Muscle layer of duodenum (tissue), 2 donors: ENCODE data around the gene HERC2.

Source experiments
- H3K27ac ChIP-seq: one replicate; pipeline ENCODE4 v1.7.0; 2013; ENCODE audit warnings: mild to moderate bottlenecking, low read length
- H3K27me3 ChIP-seq: one replicate; pipeline ENCODE4 v1.7.0; 2013; ENCODE audit warnings: low read depth, mild to moderate bottlenecking, control low read depth, low read length
- H3K36me3 ChIP-seq, 2 donors: one replicate each; pipeline ENCODE4 v1.7.0; 2013; ENCODE audit warnings: low read length in 2 of 2, control low read depth in 1 of 2, mild to moderate bottlenecking in 1 of 2; ENCODE audit not compliant: insufficient read depth in 2 of 2, control insufficient read depth in 1 of 2
- H3K4me1 ChIP-seq, 2 donors: one replicate each; pipeline ENCODE4 v1.7.0; 2013; ENCODE audit warnings: low read length in 2 of 2, mild to moderate bottlenecking in 2 of 2, control low read depth in 1 of 2, moderate library complexity in 1 of 2; ENCODE audit not compliant: insufficient read depth in 2 of 2, control insufficient read depth in 1 of 2
- H3K4me3 ChIP-seq, 2 donors: one replicate each; pipeline ENCODE4 v1.7.0; 2013; ENCODE audit warnings: low read length in 2 of 2, low read depth in 1 of 2, mild to moderate bottlenecking in 1 of 2
- H3K9me3 ChIP-seq, 2 donors: one replicate each; pipeline ENCODE4 v1.7.0; 2013; ENCODE audit warnings: low read length in 2 of 2, control low read depth in 1 of 2, mild to moderate bottlenecking in 1 of 2; ENCODE audit not compliant: control insufficient read depth in 1 of 2
- donor health status: healthy.

The HERC2 gene

DNA sequence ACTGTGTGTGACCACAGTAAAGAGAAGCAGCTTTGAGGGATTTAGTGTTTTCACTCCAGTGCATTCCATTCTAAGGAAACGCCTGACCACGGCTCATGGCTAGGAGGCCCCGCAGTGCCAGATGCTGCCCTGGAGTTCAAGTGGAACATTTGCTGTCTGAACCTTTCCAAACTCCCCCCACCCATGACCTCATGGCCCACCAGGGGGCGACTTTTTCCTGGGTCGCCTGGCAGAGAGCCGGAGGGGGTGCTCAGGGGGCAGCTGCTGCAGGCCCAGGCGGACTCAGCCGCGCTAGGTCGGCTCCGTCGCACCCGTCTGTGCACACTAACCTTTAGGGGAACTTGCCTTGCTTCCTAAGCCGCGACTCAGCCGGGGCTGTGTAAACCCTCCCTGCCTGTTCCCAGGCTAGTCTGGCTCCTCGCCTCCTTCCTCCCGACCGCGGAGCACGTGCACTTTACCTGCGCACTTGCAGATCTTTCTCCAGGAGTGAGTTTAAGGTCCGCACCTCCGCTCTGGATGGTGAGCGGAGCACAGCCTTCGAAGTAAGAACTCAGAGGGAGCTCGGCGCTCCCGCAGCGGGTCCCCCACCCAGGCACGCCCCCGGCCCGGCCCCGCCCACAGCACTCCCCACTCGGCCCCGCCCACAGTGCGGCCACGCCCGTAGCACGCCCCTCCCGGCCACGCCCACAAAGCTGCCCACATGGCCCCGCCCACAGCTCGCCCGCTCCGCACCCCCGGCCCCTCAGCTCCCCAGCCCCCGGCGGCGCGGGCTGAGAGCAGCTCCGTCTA, 223.0 kb downstream of the HERC2 start, which contains the start of gene OCA2:
Gene OCA2, minus strand, starts transcription at position 550 of the 789 bp plus-strand sequence. CDS start 17,441 bp downstream, outside the sequence.
- Histone ChIP-seq H3K4me1 (peaks cover 0 to 42% of the 10 kb centered on the region in 2 donors), H3K9me3 (no peaks in the 10 kb centered on the region), H3K4me3 (no peak within 1 kb of the TSS), H3K36me3 (no peaks in the 10 kb centered on the region), H3K27me3 (peaks cover 53% of the 10 kb centered on the region), H3K27ac (no peak within 1 kb of the TSS)

DNA sequence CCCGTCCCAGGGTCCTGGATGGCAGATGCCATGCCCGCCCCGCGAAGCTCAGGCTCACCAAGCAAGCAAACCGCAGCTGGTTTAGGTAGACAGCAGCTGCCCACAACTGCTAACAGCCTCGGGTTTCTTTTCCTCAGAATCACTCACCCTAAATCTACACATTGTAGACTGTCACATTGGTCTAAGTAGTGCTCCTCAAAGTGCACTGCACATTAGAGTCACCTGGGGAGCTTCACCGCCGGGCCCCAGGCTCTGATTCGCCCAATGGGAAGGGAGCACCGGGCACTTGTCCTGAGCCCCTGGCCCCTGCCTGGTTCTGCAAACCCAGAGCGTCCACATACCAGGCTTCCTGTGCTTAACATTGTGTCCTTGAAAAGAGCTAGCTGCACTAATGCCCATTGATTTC, 223.6 kb downstream of the HERC2 start:
- no peak overlapping the region for H3K27ac ChIP-seq
- peaks cover 0 to 42% of the 10 kb centered on the region in 2 donors for H3K4me1 ChIP-seq
- peaks cover 57% of the 10 kb centered on the region for H3K27me3 ChIP-seq
- H3K4me3 ChIP-seq = no peak overlapping the region
- no peaks in the 10 kb centered on the region for H3K9me3 ChIP-seq
- no peaks in the 10 kb centered on the region for H3K36me3 ChIP-seq

DNA sequence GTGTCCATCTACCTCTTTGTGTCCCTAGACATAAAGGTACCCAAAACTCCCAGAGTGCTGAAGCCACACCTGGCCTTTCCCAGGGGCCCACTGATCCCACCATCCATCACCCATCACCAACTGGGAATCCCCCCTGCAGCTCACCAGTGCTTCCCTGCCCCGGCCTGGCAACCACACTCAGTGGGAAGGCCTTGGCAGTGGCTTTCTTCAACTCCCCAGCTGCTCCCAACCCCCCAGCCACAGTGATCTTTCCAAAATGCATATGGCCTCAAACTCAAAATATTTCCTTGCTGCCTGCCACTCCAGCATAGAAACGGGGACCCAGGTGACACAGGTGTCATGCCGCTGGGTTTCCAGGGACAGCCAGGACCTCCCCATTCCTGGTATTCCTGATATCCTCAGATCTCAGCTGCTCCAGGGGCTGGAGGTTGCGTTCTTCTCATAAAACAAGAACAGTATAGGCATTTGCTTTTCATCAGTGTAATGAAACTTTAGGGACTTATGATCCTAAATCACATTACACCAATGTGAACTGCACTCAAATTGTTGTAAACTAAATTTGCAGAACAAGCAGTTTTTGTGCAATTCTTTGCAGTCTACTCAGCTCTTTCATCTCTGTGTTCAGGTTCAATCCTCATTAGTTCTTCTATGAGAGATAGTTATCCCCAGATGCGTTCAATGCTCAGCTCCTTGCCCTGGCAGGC, 224.2 kb downstream of the HERC2 start:
- no peaks in the 10 kb centered on the region for H3K9me3 ChIP-seq
- no peak overlapping the region for H3K4me3 ChIP-seq
- H3K27me3 ChIP-seq = peaks cover 57% of the 10 kb centered on the region
- no peak overlapping the region for H3K27ac ChIP-seq
- H3K4me1 ChIP-seq = peaks cover 0 to 42% of the 10 kb centered on the region in 2 donors
- no peaks in the 10 kb centered on the region for H3K36me3 ChIP-seq

DNA sequence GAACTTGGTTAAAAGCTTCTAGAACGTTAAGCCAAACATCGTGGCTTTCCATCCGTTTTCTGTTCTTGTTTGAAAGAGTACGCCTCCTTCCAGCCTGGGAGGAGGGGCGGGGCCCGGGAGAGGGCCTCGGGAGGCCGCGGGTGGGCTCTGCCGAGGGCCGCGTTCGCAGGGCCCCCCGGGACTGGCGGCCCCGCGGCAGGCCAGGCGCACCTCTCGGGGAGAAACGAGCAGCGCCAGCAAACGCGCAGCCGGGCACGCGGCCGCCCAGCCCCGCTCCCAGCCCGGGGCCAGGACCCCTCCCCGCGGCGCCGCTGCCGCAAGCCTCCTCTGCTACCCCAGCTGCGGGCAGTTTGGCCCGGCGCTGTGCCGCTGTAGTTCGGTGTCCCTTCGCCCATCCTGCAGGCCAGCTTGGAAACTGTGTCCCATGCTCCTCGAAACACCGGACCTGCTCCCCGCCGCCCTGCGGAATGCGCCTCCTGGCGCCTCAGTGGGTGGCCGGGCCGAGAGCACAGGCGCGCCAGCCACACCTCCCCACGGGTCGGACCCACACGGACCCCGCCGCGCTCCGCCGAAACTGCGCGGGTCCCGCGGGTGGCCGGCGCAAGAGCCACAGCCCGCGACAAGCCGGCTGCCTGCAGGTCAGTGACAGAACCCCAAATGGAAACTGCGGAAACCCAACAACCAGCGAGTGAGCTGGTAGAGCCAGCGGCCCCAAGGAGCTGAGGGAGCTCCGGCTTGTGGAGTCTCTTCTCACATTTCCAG, 225.1 kb downstream of the HERC2 start:
- H3K27ac ChIP-seq = no peak overlapping the region
- no peaks in the 10 kb centered on the region for H3K36me3 ChIP-seq
- peaks cover 0 to 42% of the 10 kb centered on the region in 2 donors for H3K4me1 ChIP-seq
- peak overlapping the region; percentile 61 to 78 for H3K4me3 ChIP-seq
- no peaks in the 10 kb centered on the region for H3K9me3 ChIP-seq
- H3K27me3 ChIP-seq = peaks cover 57% of the 10 kb centered on the region

DNA sequence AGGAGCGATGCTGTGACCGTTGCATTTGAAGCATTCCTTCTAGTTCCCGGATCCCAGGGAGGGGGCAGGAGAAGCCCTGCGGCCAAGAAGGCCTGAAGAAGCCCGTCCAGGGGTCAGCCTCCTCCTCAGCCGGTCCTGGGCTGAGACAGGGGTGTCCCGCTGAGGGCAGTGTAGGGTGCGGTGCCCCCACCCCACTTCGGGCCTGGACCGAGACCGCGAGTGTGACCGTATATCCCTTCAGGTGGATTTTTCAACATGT, 225.6 kb downstream of the HERC2 start:
- Histone ChIP-seq H3K36me3 (no peaks in the 10 kb centered on the region), H3K9me3 (peaks cover 0 to 5% of the 10 kb centered on the region in 2 donors), H3K4me3 (peak overlapping the region; percentile 61 to 78), H3K27me3 (peaks cover 55% of the 10 kb centered on the region), H3K27ac (no peak overlapping the region), H3K4me1 (peaks cover 0 to 42% of the 10 kb centered on the region in 2 donors)

DNA sequence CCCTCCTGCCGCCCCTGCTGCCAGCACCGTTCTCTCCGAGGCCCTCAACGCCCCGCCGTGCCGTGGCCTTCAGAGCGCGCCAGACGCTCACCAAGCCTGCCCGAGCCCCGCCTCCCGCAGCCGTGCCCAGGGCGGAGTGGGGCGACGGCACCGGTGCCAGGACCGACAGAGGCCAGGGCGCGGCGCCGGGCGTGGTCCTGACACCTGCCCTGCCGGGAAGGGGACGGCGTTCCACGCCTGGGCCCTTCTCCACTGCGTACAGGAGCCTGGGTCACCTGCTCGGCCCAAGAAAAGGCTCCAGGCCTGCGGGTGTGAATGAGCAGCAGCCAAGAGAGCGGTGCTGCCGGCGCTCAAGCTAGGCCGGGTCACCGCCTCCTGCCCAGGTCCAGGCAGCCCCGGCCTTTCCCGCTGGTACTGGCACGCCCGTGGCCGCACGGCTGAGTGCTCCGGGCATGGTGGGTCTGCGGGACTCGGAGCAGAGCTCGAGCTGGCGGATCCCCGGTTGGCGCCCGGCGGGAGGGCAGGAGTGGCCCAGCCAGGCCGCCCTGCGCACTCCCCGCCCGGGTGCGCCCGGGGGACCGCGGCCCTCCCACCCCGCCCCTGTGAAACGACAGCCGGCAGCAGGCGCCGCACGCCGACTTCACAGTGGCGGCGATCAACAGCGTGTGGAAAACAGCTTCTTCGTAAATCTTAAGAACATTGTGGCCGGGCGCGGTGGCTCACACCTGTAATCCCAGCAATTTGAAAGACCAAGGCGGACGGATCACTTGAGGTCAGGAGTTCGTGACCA, 227.1 kb downstream of the HERC2 start:
- peaks cover 41% of the 10 kb centered on the region for H3K27me3 ChIP-seq
- H3K36me3 ChIP-seq = no peaks in the 10 kb centered on the region
- peaks cover 0 to 42% of the 10 kb centered on the region in 2 donors for H3K4me1 ChIP-seq
- H3K4me3 ChIP-seq = peak overlapping the region; percentile 61 to 78
- H3K9me3 ChIP-seq = peaks cover 7 to 8% of the 10 kb centered on the region in 2 donors
- no peak overlapping the region for H3K27ac ChIP-seq

DNA sequence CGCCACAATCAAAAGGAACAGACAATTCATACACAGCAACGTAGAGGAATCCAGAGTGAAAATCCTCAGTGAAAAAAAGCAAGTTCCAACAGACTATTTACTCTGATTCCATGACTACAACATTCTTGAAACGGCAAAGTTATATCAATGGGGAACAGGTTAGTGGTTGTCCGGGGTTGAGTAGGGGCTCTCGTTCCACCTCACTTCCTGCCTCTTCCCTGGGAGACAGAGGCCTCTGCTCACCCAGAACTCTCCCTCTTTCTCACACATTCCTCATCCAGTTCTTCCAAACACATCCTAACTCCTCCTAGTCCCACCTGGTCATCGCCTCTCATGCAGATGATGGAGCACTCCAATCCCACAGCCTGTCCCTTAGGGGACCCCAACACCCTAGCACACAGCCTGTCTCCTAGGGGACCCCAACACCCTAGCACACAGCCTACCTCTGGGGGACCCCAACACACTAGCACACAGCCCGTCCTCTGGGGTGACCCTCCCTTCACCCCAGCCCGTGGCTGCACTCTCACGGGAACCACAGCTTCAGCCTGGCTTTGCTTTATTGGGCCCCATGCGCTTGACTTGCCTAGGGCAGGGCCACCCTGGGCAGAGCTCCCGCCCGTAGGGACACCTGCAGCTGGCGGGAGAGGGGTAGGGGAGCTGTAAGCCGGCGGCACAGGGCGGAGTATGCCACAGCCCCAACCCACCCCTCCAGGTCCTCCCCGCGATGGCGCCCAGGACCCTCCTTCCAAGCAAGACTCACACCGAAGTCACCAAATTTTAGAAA, 228.0 kb downstream of the HERC2 start:
- Histone ChIP-seq H3K27me3 (peaks cover 35% of the 10 kb centered on the region), H3K4me1 (peaks cover 0 to 36% of the 10 kb centered on the region in 2 donors), H3K36me3 (no peaks in the 10 kb centered on the region), H3K27ac (no peak overlapping the region), H3K4me3 (peak overlapping the region in 1 of 2 donors; percentile 78), H3K9me3 (peaks cover 7 to 8% of the 10 kb centered on the region in 2 donors)

DNA sequence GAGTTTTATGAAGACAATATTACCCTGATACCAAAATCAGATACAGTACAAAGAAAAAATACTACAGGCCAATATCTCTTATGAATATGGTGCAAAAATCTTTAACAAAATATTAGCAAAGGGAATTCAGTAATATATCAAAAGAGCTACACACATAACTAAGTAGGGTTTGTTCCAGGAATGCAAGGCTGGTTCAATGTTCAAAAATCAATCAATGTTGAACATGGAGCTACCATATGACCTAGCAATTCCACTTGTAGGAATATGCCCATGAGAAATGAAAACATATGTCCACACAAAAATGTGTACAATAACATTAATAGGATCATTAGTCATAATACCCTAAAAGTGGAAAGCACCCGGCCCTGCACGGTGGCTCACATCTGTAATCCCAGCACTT, 230.7 kb downstream of the HERC2 start:
- Histone ChIP-seq H3K36me3 (no peaks in the 10 kb centered on the region), H3K4me3 (no peak overlapping the region), H3K27ac (no peak overlapping the region), H3K4me1 (peaks cover 0 to 21% of the 10 kb centered on the region in 2 donors), H3K27me3 (peaks cover 15% of the 10 kb centered on the region), H3K9me3 (peaks cover 7 to 8% of the 10 kb centered on the region in 2 donors)

DNA sequence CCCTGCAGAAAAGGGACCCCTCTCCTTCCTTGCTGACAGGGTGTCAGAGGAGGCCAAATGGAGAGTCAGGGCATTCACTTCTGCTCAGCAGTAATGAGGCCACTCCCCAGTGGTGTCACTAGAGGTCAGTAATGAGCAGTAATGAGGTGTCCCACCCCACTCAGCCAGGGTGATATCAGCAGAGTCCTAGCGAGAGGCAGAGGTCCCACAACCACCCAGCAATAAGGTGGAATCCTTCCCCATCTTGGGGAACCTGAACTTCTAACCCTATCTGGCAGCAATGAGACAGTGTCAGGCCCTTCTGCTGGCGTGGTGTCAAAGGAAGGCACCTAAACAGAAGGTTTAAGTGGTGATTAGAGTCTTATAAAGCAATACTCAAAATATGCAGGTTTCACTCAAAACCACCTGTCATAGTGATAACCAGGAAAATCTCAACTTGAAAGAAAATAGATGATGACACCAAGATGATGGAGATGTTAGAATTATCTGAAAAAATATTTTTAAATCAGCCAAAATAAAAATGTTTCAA, 235.7 kb downstream of the HERC2 start:
- Histone ChIP-seq H3K27me3 (no peaks in the 10 kb centered on the region), H3K4me3 (no peak overlapping the region), H3K9me3 (peaks cover 2 to 8% of the 10 kb centered on the region in 2 donors), H3K36me3 (no peaks in the 10 kb centered on the region), H3K27ac (no peak overlapping the region), H3K4me1 (no peaks in the 10 kb centered on the region)

DNA sequence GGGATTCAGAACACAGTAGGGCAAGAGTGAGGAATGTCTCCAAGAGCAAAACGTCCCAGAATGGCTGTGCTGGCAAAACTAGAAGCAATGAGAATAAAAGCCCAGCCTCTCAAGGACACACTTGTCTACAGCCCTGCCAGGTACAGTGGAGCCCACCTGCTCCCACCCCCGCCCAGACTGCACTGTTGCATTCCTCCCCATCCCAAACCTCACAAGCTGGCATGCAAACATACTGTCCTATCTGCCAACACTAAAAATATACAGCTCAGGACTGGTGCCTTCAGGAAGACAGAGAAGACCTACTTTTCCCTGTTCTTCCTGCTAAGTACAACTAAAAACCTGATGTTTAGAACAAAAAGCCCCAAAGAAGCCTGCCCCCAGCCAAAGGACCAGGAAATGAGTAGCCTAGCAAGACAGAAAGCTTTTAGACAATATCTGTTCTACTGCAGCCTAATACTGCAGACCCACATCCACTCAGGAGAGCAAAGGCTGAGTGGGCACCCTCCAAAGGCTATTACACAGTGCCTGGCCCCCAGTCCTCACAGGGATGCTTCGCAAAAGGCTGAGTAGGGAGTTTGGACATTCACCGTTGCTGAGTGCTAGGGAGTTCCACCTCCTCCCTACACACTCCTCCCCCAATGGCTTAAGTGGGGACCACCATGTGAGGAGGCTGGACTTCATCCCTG, 236.3 kb downstream of the HERC2 start:
- H3K4me1 ChIP-seq = no peaks in the 10 kb centered on the region
- no peak overlapping the region for H3K4me3 ChIP-seq
- no peak overlapping the region for H3K27ac ChIP-seq
- no peaks in the 10 kb centered on the region for H3K27me3 ChIP-seq
- peaks cover 0 to 4% of the 10 kb centered on the region in 2 donors for H3K9me3 ChIP-seq
- H3K36me3 ChIP-seq = no peaks in the 10 kb centered on the region
